HG03108 (cell line): Measurements from ENCODE around the gene NXPE1.
"Not testable (repeated sequence)": the region's sequence is repeated elsewhere in the genome, so short reads cannot be mapped to it uniquely, and the experiment has no call there.

Experiments used
- ATAC-seq: cut with Tn5 transposase; IDR thresholded peaks from one replicate; pipeline ENCODE4 v1.9.1; 2021; ENCODE audit warnings: moderate library complexity; ENCODE audit not compliant: unreplicated experiment

Gene NXPE1

GRCh38 chr11:114559425-114560310, at the start of gene NXPE1:
NXPE1 (minus strand) TSS chr11:114559881; CDS start chr11:114551201, 8,680 bp downstream.
- no peak for ATAC-seq

- no peak for ATAC-seq
These were observed 49.7 kb upstream of the NXPE1 start for GRCh38 chr11:114609429-114609828.

DNA sequence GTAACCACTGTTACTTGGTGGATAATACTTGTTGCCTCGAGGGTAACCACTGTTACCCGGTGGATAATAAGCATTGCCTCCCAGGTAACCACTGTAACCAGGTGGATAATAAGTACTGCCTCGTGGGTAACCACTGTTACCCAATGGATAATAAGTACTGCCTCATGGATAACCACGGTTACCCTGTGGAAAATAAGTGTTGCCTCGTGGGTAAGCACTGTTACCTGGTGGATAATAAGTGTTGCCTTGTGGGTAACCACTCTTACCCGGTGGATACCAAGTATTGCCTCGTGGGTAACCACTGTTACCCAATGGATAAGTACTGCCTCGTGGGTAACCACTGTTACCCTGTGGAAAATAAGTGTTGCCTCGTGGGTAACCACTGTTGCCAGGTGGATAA, 48.9 kb upstream of the NXPE1 start:
- not testable (repeated sequence) for ATAC-seq

GRCh38 chr11:114607753-114608459, 48.2 kb upstream of the NXPE1 start:
- no peak for ATAC-seq

DNA sequence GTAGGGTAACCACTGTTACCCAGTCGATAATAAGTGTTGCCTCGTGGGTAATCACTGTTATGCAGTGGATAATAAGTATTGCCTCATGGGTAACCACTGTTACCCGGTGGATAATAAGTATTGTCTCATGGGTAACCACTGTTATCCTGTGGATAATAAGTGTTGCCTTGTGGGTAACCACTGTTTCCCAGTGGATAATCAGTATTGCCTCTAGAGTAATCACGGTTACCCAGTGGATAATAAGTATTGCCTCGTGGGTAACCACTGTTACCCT, 47.1 kb upstream of the NXPE1 start:
- not testable (repeated sequence) for ATAC-seq

- no peak for ATAC-seq
These were observed 46.5 kb upstream of the NXPE1 start for GRCh38 chr11:114606003-114606801.

DNA sequence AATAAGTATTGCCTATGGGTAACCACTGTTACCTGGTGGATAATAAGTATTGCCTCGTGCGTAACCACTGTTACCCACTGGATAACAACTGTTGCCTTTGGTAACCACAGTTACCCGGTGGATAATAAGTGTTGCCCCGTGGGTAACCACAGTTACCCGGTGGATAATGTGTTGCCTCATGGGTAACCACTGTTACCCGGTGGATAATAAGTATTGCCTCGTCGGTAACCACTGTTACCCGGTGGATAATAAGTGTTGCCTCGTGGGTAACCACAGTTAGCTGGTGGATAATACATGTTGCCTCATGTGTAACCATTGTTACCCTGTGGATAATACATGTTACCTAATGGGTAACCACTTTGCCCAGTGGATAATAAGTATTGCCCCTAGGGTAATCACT, 45.7 kb upstream of the NXPE1 start:
- ATAC-seq: no peak

GRCh38 chr11:114604886-114605285, 45.2 kb upstream of the NXPE1 start:
- no peak for ATAC-seq

DNA sequence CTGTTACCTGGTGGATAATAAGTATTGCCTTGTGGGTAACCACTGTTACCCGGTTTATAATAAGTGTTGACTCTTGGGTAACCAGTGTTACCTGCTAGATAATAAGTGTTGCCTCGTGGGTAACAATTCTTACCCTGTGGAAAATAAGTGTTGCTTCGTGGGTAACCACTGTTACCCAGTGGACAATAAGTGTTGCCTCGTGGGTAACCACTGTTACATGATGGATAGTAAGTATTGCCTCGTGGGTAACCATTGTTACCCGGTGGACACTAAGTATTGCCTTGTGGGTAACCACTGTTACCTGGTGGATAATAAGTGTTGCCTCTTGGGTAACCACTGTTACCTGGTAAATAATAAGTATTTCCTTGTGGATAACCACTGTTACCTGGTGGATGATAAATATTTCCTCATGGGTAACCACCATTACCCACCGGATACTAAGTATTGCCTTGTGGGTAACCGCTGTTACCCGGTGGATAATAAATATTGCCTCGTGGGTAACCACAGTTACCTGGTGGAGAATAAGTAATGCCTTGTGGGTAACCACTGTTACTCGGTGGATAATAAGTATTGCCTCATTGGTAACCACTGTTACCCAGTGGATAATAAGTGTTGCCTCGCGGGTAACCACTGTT, 44.6 kb upstream of the NXPE1 start:
- ATAC-seq: no peak

- not testable (repeated sequence) for ATAC-seq
These were observed 43.5 kb upstream of the NXPE1 start for GRCh38 chr11:114603151-114603550.

- no peak for ATAC-seq
These were observed 38.8 kb upstream of the NXPE1 start for GRCh38 chr11:114598461-114598860.

DNA sequence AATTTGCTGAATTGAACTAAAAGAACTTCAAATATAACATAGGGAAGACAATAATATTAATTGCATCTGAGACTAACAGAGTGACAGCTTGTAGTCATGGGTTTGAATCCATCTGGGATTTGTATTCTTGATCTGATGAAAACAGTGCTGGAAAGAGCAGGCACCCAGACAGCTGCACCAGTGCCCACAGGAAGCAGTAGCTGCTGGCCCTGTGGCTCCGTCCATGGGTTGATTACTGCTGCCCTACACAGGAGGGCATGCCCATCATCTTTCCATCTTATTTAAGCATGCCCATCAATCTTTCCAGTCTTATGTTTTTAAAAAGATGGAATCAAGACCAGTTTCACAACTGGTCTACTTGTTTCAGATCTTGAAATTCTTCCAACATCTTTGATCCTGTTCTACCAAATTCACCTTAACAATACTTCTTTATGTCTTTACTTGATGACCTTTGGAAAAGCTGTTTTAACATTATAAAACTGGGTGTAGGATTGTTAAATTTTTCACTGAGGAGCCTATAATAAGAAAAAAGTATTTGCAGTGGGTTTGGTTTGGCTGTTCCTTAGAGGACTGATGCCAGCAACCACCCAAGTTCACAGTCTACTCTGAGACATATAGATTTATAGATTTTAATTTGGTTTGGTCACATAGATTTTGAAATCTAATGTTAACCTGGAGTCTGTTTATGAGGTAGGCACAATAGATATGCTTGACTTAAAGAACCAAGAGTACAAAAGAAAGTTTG, 36.7 kb upstream of the NXPE1 start:
- ATAC-seq: no peak

DNA sequence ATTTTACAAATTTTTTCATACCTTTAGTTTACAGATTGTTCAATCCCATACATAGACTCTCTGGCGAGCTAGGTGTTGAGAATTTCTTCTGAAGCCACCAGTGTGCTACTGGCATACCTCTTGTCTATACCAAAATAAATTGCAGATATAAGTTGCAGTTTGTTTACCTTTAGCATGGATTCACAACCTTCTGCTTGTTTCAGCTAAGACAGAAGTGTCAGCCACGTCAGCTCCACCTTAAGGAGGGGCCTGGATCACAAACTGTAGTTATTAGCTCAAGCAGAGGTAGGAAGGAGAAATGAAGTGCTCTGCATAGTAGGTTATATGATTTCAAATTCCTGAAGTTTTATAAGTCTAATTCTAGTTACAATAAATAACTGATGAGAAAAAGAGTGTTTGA, 35.9 kb upstream of the NXPE1 start, which contains the start of gene NXPE4:
TSS of gene NXPE4 (minus strand) at position 216 of the 400 bp plus-strand sequence. CDS start 1,027 bp downstream, outside the sequence.
- no peak for ATAC-seq

GRCh38 chr11:114594703-114595102, 35.0 kb upstream of the NXPE1 start:
- ATAC-seq: no peak

DNA sequence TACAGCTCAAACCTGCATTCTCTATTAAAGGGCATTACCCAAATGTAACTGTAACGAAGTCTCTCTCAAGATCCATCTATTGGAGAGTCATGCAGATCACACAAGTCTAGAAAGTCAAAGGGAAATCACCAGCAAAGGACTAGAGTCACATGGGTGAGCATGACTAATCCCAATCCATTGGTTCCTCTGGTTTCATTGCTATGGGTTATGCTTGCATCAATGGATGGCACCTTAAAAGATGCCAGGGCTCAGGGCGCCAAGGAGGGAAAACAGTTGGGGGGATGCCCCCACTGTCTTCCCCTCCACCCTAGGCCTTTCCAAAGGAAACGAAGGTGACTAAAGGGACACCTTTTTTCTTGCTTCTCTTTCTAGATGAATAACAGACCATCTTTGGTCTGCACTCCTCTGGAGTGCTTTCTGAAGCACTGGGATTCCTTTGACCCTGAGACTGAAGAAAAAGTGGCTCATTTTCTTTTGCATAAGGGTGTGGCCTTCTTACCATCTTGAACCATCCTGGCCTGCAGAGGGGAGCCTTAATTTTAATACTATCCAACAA, 27.8 kb upstream of the NXPE1 start:
- ATAC-seq: no peak

DNA sequence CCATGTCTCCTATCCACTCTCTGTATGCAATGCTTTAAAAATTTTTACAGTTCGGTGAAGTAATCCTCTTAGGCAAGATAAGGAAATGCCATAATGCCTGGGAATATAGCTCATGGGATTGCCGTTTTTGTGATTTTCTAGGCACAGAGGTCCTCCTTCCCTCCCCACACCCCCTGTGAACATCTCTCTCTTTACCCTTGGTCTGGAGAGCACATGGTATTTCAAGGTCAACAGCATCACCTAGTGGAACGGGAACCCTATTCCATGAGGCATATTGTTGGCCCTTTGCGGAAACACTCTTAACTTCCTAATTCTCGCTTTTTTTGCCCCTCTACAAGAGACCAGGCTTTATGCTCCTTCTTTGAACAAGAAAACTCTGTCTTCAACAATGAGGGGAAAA, 27.1 kb upstream of the NXPE1 start:
- no peak for ATAC-seq

GRCh38 chr11:114571712-114572111, 12.0 kb upstream of the NXPE1 start:
- ATAC-seq: no peak

- ATAC-seq: no peak
These were observed 10.1 kb upstream of the NXPE1 start for GRCh38 chr11:114569801-114570200.

- ATAC-seq: no peak
These were observed 6.6 kb upstream of the NXPE1 start for GRCh38 chr11:114566276-114566675.

GRCh38 chr11:114564831-114565230, 5.2 kb upstream of the NXPE1 start:
- ATAC-seq: no peak
